Measurements from ENCODE around the gene BRAT1. TPM values are rescaled to one million over a fixed set of nuclear protein-coding genes. Genes with fewer than 3 reads are reported as not detected.
A peak's percentile ranks its signal among the peaks of the same experiment; 100 is the strongest.

Gene BRAT1
- total RNA-seq, 1 experiment from 2014 or later, result 50.0 TPM

DNA sequence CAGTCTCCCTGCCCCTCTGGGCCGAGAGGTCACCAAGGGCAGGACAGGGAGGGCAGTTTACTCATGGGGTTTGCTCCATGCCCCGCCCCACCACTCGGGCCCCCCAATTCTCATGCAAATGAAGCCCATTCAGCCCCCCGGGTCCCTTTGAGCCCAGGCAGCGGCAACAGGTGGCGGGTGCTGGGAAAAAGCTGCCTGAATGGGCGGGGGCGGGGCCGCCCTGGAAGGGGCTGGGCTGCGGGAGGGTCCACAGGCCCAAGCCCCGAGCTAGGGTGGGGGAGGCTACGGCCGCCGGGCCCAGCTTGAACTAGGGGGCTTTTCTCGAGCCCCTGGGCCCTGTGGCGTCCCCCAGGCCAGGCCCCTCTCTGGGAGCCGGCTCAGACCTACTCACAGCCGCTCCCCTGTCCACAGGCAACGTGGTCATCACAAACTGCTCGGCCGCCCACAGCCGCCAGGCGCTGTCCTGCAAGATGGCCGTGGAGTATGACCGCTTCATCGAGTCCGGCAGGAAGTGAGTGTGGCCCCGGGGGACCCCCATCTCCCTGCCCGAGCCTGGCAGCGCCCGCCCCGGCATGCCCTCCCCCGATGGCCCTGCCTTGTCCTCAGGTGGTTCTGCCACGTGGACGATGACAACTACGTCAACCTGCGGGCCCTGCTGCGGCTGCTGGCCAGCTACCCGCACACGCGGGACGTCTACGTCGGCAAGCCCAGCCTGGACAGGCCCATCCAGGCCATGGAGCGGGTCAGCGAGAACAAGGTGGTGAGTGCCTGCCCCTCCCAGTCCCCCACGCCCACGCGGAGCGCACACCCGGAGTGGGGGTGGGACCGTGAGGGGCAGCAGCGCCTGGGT is 30.3 kb downstream of the BRAT1 start (continued):
- TF ChIP-seq, protein P1, sequence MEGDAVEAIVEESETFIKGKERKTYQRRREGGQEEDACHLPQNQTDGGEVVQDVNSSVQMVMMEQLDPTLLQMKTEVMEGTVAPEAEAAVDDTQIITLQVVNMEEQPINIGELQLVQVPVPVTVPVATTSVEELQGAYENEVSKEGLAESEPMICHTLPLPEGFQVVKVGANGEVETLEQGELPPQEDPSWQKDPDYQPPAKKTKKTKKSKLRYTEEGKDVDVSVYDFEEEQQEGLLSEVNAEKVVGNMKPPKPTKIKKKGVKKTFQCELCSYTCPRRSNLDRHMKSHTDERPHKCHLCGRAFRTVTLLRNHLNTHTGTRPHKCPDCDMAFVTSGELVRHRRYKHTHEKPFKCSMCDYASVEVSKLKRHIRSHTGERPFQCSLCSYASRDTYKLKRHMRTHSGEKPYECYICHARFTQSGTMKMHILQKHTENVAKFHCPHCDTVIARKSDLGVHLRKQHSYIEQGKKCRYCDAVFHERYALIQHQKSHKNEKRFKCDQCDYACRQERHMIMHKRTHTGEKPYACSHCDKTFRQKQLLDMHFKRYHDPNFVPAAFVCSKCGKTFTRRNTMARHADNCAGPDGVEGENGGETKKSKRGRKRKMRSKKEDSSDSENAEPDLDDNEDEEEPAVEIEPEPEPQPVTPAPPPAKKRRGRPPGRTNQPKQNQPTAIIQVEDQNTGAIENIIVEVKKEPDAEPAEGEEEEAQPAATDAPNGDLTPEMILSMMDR (IDR thresholded peaks at IDR 0.05), result no peak
- TF ChIP-seq ZNF263 (CRISPR knock-in tag; IDR thresholded peaks at IDR 0.05; ENCODE audit: low read depth) (no peak), HMGA2 (CRISPR knock-in tag; IDR thresholded peaks at IDR 0.05) (no peak), CREB1 (CRISPR knock-in tag; IDR thresholded peaks at IDR 0.05) (no peak), MXD4 (CRISPR knock-in tag; IDR thresholded peaks at IDR 0.05; ENCODE audit: borderline replicate concordance) (no peak), ATF1 (CRISPR knock-in tag; IDR thresholded peaks at IDR 0.05) (no peak), ZNF138 (CRISPR knock-in tag; conservative IDR thresholded peaks at IDR 0.05) (no peak), KAT7 (CRISPR knock-in tag; IDR thresholded peaks at IDR 0.05; ENCODE audit: borderline replicate concordance) (no peak), NR1H2 (CRISPR knock-in tag; IDR thresholded peaks at IDR 0.05) (no peak), ELF4 (CRISPR knock-in tag; IDR thresholded peaks at IDR 0.05; ENCODE audit: low read depth) (no peak), ZNF121 (CRISPR knock-in tag; IDR thresholded peaks at IDR 0.05) (no peak), ZNF232 (CRISPR knock-in tag; IDR thresholded peaks at IDR 0.05) (no peak), CBFB (CRISPR knock-in tag; IDR thresholded peaks at IDR 0.05; ENCODE audit: low read depth) (no peak), TEAD1 (CRISPR knock-in tag; IDR thresholded peaks at IDR 0.05) (peak; percentile 9; the same call in 1 of the 2 replicates), ZNF423 (CRISPR knock-in tag; IDR thresholded peaks at IDR 0.05) (peak; percentile 84), CREM (CRISPR knock-in tag; IDR thresholded peaks at IDR 0.05) (no peak)
- TF ChIP-seq, protein P2, sequence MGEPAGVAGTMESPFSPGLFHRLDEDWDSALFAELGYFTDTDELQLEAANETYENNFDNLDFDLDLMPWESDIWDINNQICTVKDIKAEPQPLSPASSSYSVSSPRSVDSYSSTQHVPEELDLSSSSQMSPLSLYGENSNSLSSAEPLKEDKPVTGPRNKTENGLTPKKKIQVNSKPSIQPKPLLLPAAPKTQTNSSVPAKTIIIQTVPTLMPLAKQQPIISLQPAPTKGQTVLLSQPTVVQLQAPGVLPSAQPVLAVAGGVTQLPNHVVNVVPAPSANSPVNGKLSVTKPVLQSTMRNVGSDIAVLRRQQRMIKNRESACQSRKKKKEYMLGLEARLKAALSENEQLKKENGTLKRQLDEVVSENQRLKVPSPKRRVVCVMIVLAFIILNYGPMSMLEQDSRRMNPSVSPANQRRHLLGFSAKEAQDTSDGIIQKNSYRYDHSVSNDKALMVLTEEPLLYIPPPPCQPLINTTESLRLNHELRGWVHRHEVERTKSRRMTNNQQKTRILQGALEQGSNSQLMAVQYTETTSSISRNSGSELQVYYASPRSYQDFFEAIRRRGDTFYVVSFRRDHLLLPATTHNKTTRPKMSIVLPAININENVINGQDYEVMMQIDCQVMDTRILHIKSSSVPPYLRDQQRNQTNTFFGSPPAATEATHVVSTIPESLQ (CRISPR knock-in tag; IDR thresholded peaks at IDR 0.05), result no peak
- TF ChIP-seq, protein P3, sequence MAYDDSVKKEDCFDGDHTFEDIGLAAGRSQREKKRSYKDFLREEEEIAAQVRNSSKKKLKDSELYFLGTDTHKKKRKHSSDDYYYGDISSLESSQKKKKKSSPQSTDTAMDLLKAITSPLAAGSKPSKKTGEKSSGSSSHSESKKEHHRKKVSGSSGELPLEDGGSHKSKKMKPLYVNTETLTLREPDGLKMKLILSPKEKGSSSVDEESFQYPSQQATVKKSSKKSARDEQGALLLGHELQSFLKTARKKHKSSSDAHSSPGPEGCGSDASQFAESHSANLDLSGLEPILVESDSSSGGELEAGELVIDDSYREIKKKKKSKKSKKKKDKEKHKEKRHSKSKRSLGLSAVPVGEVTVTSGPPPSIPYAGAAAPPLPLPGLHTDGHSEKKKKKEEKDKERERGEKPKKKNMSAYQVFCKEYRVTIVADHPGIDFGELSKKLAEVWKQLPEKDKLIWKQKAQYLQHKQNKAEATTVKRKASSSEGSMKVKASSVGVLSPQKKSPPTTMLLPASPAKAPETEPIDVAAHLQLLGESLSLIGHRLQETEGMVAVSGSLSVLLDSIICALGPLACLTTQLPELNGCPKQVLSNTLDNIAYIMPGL (CRISPR knock-in tag; IDR thresholded peaks at IDR 0.05), result no peak; the same call in 1 of the 2 replicates
- TF ChIP-seq, protein P4, sequence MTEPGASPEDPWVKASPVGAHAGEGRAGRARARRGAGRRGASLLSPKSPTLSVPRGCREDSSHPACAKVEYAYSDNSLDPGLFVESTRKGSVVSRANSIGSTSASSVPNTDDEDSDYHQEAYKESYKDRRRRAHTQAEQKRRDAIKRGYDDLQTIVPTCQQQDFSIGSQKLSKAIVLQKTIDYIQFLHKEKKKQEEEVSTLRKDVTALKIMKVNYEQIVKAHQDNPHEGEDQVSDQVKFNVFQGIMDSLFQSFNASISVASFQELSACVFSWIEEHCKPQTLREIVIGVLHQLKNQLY (CRISPR knock-in tag; IDR thresholded peaks at IDR 0.05), result no peak
- TF ChIP-seq, protein P5, sequence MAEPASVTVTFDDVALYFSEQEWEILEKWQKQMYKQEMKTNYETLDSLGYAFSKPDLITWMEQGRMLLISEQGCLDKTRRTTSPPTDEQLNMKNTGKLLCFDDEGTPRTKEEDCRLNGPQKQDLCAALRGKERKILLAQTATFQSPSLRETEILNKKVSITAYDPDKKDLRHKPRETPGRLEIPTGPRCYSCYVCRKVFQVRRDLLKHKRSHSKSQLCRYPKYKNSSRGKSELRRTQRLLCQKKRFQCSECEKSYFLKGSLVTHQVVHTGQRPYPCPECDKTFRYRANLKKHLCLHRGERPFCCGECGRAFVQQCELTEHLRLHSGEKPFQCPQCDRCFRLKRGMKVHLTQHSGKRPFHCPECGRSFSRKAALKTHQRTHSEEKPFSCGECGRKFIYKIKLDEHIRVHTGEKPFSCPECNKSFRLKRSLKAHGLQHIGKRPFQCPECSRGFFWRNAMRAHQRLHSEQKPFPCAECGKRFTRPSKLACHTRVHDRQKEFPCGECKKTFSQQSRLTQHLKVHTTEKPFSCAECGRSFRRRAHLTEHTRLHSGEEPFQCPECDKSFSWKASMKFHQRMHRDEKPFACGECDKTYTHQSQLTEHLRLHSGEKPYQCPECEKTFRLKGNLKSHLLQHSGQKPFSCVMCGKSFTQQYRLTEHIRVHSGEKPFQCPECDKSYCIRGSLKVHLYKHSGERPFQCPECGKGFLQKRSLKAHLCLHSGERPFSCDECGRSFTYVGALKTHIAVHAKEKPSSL (CRISPR knock-in tag; conservative IDR thresholded peaks at IDR 0.05), result no peak
- TF ChIP-seq, protein P6, sequence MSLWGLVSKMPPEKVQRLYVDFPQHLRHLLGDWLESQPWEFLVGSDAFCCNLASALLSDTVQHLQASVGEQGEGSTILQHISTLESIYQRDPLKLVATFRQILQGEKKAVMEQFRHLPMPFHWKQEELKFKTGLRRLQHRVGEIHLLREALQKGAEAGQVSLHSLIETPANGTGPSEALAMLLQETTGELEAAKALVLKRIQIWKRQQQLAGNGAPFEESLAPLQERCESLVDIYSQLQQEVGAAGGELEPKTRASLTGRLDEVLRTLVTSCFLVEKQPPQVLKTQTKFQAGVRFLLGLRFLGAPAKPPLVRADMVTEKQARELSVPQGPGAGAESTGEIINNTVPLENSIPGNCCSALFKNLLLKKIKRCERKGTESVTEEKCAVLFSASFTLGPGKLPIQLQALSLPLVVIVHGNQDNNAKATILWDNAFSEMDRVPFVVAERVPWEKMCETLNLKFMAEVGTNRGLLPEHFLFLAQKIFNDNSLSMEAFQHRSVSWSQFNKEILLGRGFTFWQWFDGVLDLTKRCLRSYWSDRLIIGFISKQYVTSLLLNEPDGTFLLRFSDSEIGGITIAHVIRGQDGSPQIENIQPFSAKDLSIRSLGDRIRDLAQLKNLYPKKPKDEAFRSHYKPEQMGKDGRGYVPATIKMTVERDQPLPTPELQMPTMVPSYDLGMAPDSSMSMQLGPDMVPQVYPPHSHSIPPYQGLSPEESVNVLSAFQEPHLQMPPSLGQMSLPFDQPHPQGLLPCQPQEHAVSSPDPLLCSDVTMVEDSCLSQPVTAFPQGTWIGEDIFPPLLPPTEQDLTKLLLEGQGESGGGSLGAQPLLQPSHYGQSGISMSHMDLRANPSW (CRISPR knock-in tag; conservative IDR thresholded peaks at IDR 0.05; ENCODE audit: low read depth), result no peak
- TF ChIP-seq, protein P7, sequence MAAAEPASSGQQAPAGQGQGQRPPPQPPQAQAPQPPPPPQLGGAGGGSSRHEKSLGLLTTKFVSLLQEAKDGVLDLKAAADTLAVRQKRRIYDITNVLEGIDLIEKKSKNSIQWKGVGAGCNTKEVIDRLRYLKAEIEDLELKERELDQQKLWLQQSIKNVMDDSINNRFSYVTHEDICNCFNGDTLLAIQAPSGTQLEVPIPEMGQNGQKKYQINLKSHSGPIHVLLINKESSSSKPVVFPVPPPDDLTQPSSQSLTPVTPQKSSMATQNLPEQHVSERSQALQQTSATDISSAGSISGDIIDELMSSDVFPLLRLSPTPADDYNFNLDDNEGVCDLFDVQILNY (CRISPR knock-in tag; IDR thresholded peaks at IDR 0.05), result no peak
- TF ChIP-seq, protein P8, sequence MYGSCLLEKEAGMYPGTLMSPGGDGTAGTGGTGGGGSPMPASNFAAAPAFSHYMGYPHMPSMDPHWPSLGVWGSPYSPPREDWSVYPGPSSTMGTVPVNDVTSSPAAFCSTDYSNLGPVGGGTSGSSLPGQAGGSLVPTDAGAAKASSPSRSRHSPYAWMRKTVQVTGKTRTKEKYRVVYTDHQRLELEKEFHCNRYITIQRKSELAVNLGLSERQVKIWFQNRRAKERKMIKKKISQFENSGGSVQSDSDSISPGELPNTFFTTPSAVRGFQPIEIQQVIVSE (CRISPR knock-in tag; IDR thresholded peaks at IDR 0.05; ENCODE audit: borderline replicate concordance), result no peak
- TF ChIP-seq, protein P9, sequence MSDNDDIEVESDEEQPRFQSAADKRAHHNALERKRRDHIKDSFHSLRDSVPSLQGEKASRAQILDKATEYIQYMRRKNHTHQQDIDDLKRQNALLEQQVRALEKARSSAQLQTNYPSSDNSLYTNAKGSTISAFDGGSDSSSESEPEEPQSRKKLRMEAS (CRISPR knock-in tag; IDR thresholded peaks at IDR 0.05), result 0 out of 2 replicates have a peak, but pooled peaks have one; percentile 33
- TF ChIP-seq, protein P10, sequence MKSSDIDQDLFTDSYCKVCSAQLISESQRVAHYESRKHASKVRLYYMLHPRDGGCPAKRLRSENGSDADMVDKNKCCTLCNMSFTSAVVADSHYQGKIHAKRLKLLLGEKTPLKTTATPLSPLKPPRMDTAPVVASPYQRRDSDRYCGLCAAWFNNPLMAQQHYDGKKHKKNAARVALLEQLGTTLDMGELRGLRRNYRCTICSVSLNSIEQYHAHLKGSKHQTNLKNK (CRISPR knock-in tag; IDR thresholded peaks at IDR 0.05), result no peak

All from WTC11 (cell line).